ENCODE data around the gene KRT23.

DNA sequence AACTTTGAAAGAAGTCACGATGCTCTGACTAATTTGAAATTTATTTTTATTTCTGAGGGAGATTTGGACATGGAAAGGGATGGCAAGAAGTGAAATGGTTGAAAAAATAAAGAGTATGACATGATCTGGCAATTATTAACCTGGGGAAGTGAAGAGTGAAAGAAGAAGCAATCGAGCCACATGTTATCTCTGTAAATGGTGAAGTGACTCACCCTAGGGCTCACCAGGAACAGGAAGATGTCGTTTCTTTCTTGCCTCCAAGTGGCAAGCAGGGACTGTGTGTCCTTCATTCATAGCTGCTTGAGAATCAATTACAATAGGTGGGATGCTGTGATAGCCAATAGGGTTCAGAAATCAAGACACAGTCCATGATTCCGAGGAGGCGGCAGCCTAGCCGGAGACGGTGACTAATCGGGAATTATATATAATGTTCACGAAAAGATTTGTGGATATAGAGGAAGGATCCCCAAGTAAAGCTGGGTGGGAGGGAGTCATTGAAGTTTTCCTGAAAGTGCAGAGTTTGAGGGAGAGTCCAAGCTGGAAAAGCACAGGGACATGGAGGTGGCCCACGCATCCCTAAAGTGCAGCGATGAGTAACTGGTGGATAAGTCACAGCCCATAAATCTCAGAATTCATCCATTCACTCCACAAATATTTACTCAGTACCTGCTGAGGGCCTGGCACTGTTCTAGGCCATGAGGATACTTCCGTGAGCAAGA lies 34.2 kb downstream of the KRT23 start:
- TF ChIP-seq CTCF (IDR thresholded peaks at IDR 0.05): no peak
- no peak for TF ChIP-seq POLR2A (IDR thresholded peaks at IDR 0.05)
